Bronchial epithelial cell (primary cell): ENCODE measurements around the gene MIOX. TPM values are rescaled to one million over a fixed set of nuclear protein-coding genes. Genes with fewer than 3 reads are reported as not detected.
A peak's percentile ranks its signal among the peaks of the same experiment; 100 is the strongest.

Source experiments
- DNase-seq: peaks from one replicate; pipeline ENCODE4 v3.0.0-alpha.2; 2010; ENCODE audit warnings: low read depth
- FAIRE-seq: peaks from 2 replicates; lab custom pipeline; 2011; peaks lifted over from hg19 to GRCh38; lab: Jason Lieb, UNC
- H3K27me3 ChIP-seq: 2 replicates; pipeline ENCODE4 v1.5.1; 2011; ENCODE audit warnings: low read length; ENCODE audit not compliant: control insufficient read depth, insufficient read depth
- H3K36me3 ChIP-seq: 2 replicates; pipeline ENCODE4 v1.5.1; 2011; ENCODE audit warnings: low read length; ENCODE audit not compliant: control insufficient read depth, insufficient read depth
- H3K4me3 ChIP-seq: 2 replicates; pipeline ENCODE4 v1.5.1; 2011; ENCODE audit warnings: mild to moderate bottlenecking, low read depth, low read length, control low read depth
- CTCF ChIP-seq: IDR thresholded peaks from 2 replicates; pipeline ENCODE4 v1.5.1; 2011; ENCODE audit warnings: mild to moderate bottlenecking, moderate library complexity, low read length, control low read depth, inconsistent platforms; ENCODE audit not compliant: insufficient read depth, severe bottlenecking
- total RNA-seq: library from RNA; depleted of rRNA; stranded (reverse); fragments of >200 nt; gene quantifications from 2 replicates; pipeline ENCODE4 v1.2.1, GENCODE V29; 2014

Gene MIOX
- total RNA-seq, 1 donor from 2014 or later = not detected

GRCh38 chr22:50505276-50505775 is 18.7 kb downstream of the MIOX start:
- peaks cover 15% of the 10 kb centered on the region for H3K36me3 ChIP-seq
- no peak for TF ChIP-seq CTCF
- no peaks in the 10 kb centered on the region for H3K27me3 ChIP-seq
- H3K4me3 ChIP-seq = no peak overlapping the region
- no peak for DNase-seq
- FAIRE-seq = no peak

GRCh38 chr22:50505776-50506610 is 19.3 kb downstream of the MIOX start:
- Histone ChIP-seq H3K36me3 (peaks cover 15% of the 10 kb centered on the region), H3K4me3 (no peak overlapping the region), H3K27me3 (no peaks in the 10 kb centered on the region)
- no peak for TF ChIP-seq CTCF
- FAIRE-seq (no peak), DNase-seq (no peak)

- no peak for TF ChIP-seq CTCF
- DNase-seq = peak; percentile 28
- Histone ChIP-seq H3K36me3 (peaks cover 15% of the 10 kb centered on the region), H3K4me3 (peak overlapping the region; percentile 97), H3K27me3 (no peaks in the 10 kb centered on the region)
- no peak for FAIRE-seq
Measured at GRCh38 chr22:50506611-50507420, 20.2 kb downstream of the MIOX start.

- Histone ChIP-seq H3K36me3 (peaks cover 15% of the 10 kb centered on the region), H3K4me3 (peak within 1 kb of the TSS; percentile 97), H3K27me3 (no peaks in the 10 kb centered on the region)
- TF ChIP-seq CTCF = no peak
- no peak for FAIRE-seq
- peak; percentile 42 for DNase-seq
Measured at GRCh38 chr22:50507421-50507990, 20.8 kb downstream of the MIOX start, which contains the start of gene LMF2. TSS of gene LMF2 (minus strand) at chr22:50507702. CDS start at chr22:50507675, 27 bp downstream.

- Histone ChIP-seq H3K36me3 (peaks cover 13% of the 10 kb centered on the region), H3K27me3 (no peaks in the 10 kb centered on the region), H3K4me3 (peak within 1 kb of the TSS; percentile 97)
- peak; percentile 15 for TF ChIP-seq CTCF
- no peak for FAIRE-seq
- peak; percentile 86 for DNase-seq
Measured at GRCh38 chr22:50507991-50508884, 21.6 kb downstream of the MIOX start, which contains the start of gene NCAPH2. TSS of gene NCAPH2 (plus strand) at chr22:50508224. CDS start at chr22:50508338, 114 bp downstream.
